HepG2 (cell line): ENCODE results near the gene KIAA0232. TPM values are rescaled to one million over a fixed set of nuclear protein-coding genes. Genes with fewer than 3 reads are reported as not detected.

Experiments
- ATRX ChIP-seq: sonication (generic); formaldehyde crosslinking; IDR thresholded peaks from 2 replicates; pipeline ENCODE4 v1.4.0; 2020; ENCODE audit warnings: missing genetic modification reagents, borderline replicate concordance
- CC2D1A ChIP-seq: sonication (generic); formaldehyde crosslinking; IDR thresholded peaks from 2 replicates; pipeline ENCODE4 v1.8.1; 2023; ENCODE audit warnings: mild to moderate bottlenecking, missing genetic modification reagents
- FOXA3 ChIP-seq: IDR thresholded peaks from 2 replicates; pipeline ENCODE4 v1.6.1; 2016; ENCODE audit warnings: missing genetic modification reagents, missing compliant biosample characterization
- JUN ChIP-seq: sonication (generic); formaldehyde crosslinking; IDR thresholded peaks from 2 replicates; pipeline ENCODE4 v1.4.0; 2020; ENCODE audit warnings: mild to moderate bottlenecking, missing genetic modification reagents
- NCOR1 ChIP-seq: fragments of 200-600 bp; sonication (generic); IDR thresholded peaks from 2 replicates; pipeline ENCODE4 v1.7.0; 2017; ENCODE audit warnings: antibody characterized with exemption, low read length, borderline replicate concordance
- ZNF460 ChIP-seq: sonication (generic); formaldehyde crosslinking; IDR thresholded peaks from 2 replicates; pipeline ENCODE4 v1.5.1; 2020; ENCODE audit warnings: missing genetic modification reagents, mild to moderate bottlenecking, borderline replicate concordance
- ZNF747 ChIP-seq: sonication (generic); formaldehyde crosslinking; IDR thresholded peaks from 2 replicates; pipeline ENCODE4 v1.8.1; 2023; ENCODE audit warnings: missing genetic modification reagents, mild to moderate bottlenecking, borderline replicate concordance
- polyA plus RNA-seq, 8 experiments: library from polyadenylated mRNA; depleted of rRNA in 3 of 8; stranded (reverse) in 7 of 8; unstranded in 1 of 8; fragments of >200 nt; fragmentation: Illumina TruSeq in 4 of 8; extraction: Trizol in 4 of 8; gene quantifications; 2 replicates each; pipeline versions ENCODE4 v1.2.1 to v1.2.3, GENCODE V29; 2011 to 2016; ENCODE audit warnings: low read depth in 4 of 8, missing spikeins in 1 of 8, mixed read lengths in 1 of 8; ENCODE audit not compliant: insufficient read depth in 1 of 8
- total RNA-seq, 5 experiments: library from RNA; depleted of rRNA; stranded (reverse); fragments of >200 nt; fragmentation: Illumina TruSeq; extraction: Trizol; gene quantifications; 2 replicates each; pipeline ENCODE4 v1.2.3, GENCODE V29; 2016; ENCODE audit warnings: low read depth in 1 of 5
- TF ChIP-seq, protein P1 (sequence below): sonication (generic); formaldehyde crosslinking; IDR thresholded peaks from 2 replicates; pipeline ENCODE4 v1.4.0; 2020; ENCODE audit warnings: mild to moderate bottlenecking, missing genetic modification reagents
- TF ChIP-seq, protein P2 (sequence below): sonication (generic); formaldehyde crosslinking; conservative IDR thresholded peaks from 2 replicates; pipeline ENCODE4 v1.8.1; 2023; ENCODE audit warnings: missing genetic modification reagents
- TF ChIP-seq, protein P3 (sequence below): sonication (generic); formaldehyde crosslinking; conservative IDR thresholded peaks from 2 replicates; pipeline ENCODE4 v1.4.0; 2020; ENCODE audit warnings: missing genetic modification reagents
- TF ChIP-seq, protein P4 (sequence below): sonication (generic); formaldehyde crosslinking; IDR thresholded peaks from 2 replicates; pipeline ENCODE4 v1.8.0; 2022; ENCODE audit warnings: mild to moderate bottlenecking, missing genetic modification reagents, moderate library complexity
- TF ChIP-seq, protein P5 (sequence below): sonication (generic); formaldehyde crosslinking; IDR thresholded peaks from 2 replicates; pipeline ENCODE4 v1.5.0; 2020; ENCODE audit warnings: mild to moderate bottlenecking, missing genetic modification reagents
- TF ChIP-seq, protein P6 (sequence below): sonication (generic); formaldehyde crosslinking; IDR thresholded peaks from 2 replicates; pipeline ENCODE4 v1.8.1; 2023; ENCODE audit warnings: missing genetic modification reagents, mild to moderate bottlenecking, borderline replicate concordance

KIAA0232 gene
- total and polyA plus RNA-seq, 2 of the 13 experiments (the other 11 are each of a cell fraction or from before 2014, with no cell fraction given) = 7.8 to 17.1 TPM

DNA sequence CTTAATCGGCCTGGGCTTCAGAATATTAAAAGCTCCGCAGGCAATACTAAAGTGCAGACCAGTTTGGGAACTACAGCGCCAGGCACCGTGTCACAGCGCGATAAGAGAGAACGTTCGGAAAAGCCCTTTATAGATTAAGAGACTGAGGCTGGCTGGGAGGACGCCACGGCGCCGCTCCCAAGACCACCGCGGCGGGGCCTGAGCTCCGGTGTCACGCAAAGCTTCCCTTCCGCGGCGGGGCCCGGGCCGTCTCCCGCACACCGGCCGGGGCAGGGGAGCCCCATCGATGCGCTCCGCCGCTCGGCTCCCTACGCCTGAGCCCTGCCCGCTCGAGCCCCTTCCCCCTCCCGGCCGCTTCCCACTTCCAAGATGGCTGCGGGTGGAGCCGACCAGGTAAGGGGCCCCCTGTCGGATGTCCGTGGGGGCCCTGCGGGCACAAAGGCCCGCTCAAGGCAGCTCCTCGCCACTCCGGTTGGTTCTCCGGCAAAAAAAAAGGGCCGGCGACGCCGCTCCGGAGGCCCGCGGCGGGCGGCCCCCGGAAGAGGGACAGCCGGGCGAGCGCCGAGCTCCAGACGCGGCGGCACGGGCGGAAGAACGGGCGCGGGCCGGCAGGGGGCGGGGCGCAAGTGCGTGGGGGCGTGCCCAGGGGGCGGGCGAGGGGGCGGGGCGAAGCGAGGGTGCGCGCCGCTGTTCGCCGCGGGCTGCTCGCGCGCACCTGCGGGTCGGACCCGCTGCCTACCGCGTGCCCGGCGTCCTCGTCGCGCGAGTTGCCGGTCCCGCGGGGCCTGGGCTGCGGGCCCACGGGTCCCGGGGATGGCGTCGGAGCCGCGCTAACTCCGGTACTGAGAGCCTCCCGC, 126.8 kb downstream of the KIAA0232 start, which contains the start of gene TBC1D14 (continued):
- TF ChIP-seq, protein P1, sequence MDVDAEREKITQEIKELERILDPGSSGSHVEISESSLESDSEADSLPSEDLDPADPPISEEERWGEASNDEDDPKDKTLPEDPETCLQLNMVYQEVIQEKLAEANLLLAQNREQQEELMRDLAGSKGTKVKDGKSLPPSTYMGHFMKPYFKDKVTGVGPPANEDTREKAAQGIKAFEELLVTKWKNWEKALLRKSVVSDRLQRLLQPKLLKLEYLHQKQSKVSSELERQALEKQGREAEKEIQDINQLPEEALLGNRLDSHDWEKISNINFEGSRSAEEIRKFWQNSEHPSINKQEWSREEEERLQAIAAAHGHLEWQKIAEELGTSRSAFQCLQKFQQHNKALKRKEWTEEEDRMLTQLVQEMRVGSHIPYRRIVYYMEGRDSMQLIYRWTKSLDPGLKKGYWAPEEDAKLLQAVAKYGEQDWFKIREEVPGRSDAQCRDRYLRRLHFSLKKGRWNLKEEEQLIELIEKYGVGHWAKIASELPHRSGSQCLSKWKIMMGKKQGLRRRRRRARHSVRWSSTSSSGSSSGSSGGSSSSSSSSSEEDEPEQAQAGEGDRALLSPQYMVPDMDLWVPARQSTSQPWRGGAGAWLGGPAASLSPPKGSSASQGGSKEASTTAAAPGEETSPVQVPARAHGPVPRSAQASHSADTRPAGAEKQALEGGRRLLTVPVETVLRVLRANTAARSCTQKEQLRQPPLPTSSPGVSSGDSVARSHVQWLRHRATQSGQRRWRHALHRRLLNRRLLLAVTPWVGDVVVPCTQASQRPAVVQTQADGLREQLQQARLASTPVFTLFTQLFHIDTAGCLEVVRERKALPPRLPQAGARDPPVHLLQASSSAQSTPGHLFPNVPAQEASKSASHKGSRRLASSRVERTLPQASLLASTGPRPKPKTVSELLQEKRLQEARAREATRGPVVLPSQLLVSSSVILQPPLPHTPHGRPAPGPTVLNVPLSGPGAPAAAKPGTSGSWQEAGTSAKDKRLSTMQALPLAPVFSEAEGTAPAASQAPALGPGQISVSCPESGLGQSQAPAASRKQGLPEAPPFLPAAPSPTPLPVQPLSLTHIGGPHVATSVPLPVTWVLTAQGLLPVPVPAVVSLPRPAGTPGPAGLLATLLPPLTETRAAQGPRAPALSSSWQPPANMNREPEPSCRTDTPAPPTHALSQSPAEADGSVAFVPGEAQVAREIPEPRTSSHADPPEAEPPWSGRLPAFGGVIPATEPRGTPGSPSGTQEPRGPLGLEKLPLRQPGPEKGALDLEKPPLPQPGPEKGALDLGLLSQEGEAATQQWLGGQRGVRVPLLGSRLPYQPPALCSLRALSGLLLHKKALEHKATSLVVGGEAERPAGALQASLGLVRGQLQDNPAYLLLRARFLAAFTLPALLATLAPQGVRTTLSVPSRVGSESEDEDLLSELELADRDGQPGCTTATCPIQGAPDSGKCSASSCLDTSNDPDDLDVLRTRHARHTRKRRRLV = no peak
- no peak for TF ChIP-seq ATRX (CRISPR knock-in tag)
- TF ChIP-seq, protein P2, sequence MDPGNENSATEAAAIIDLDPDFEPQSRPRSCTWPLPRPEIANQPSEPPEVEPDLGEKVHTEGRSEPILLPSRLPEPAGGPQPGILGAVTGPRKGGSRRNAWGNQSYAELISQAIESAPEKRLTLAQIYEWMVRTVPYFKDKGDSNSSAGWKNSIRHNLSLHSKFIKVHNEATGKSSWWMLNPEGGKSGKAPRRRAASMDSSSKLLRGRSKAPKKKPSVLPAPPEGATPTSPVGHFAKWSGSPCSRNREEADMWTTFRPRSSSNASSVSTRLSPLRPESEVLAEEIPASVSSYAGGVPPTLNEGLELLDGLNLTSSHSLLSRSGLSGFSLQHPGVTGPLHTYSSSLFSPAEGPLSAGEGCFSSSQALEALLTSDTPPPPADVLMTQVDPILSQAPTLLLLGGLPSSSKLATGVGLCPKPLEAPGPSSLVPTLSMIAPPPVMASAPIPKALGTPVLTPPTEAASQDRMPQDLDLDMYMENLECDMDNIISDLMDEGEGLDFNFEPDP (CRISPR knock-in tag) = no peak
- TF ChIP-seq JUN (CRISPR knock-in tag) = no peak
- TF ChIP-seq, protein P3, sequence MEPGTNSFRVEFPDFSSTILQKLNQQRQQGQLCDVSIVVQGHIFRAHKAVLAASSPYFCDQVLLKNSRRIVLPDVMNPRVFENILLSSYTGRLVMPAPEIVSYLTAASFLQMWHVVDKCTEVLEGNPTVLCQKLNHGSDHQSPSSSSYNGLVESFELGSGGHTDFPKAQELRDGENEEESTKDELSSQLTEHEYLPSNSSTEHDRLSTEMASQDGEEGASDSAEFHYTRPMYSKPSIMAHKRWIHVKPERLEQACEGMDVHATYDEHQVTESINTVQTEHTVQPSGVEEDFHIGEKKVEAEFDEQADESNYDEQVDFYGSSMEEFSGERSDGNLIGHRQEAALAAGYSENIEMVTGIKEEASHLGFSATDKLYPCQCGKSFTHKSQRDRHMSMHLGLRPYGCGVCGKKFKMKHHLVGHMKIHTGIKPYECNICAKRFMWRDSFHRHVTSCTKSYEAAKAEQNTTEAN (CRISPR knock-in tag) = 0 out of 2 replicates have a peak, but pooled peaks have one; percentile 42
- TF ChIP-seq ZNF460 (CRISPR knock-in tag) = no peak
- no peak for TF ChIP-seq FOXA3
- peak; percentile 38; the same call in 1 of the 2 replicates for TF ChIP-seq ZNF747
- TF ChIP-seq, protein P4, sequence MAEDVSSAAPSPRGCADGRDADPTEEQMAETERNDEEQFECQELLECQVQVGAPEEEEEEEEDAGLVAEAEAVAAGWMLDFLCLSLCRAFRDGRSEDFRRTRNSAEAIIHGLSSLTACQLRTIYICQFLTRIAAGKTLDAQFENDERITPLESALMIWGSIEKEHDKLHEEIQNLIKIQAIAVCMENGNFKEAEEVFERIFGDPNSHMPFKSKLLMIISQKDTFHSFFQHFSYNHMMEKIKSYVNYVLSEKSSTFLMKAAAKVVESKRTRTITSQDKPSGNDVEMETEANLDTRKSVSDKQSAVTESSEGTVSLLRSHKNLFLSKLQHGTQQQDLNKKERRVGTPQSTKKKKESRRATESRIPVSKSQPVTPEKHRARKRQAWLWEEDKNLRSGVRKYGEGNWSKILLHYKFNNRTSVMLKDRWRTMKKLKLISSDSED (CRISPR knock-in tag) = no peak
- no peak for TF ChIP-seq NCOR1
- TF ChIP-seq, protein P5, sequence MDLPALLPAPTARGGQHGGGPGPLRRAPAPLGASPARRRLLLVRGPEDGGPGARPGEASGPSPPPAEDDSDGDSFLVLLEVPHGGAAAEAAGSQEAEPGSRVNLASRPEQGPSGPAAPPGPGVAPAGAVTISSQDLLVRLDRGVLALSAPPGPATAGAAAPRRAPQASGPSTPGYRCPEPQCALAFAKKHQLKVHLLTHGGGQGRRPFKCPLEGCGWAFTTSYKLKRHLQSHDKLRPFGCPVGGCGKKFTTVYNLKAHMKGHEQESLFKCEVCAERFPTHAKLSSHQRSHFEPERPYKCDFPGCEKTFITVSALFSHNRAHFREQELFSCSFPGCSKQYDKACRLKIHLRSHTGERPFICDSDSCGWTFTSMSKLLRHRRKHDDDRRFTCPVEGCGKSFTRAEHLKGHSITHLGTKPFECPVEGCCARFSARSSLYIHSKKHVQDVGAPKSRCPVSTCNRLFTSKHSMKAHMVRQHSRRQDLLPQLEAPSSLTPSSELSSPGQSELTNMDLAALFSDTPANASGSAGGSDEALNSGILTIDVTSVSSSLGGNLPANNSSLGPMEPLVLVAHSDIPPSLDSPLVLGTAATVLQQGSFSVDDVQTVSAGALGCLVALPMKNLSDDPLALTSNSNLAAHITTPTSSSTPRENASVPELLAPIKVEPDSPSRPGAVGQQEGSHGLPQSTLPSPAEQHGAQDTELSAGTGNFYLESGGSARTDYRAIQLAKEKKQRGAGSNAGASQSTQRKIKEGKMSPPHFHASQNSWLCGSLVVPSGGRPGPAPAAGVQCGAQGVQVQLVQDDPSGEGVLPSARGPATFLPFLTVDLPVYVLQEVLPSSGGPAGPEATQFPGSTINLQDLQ = no peak
- TF ChIP-seq, protein P6, sequence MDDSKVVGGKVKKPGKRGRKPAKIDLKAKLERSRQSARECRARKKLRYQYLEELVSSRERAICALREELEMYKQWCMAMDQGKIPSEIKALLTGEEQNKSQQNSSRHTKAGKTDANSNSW (CRISPR knock-in tag) = no peak
- no peak for TF ChIP-seq CC2D1A (CRISPR knock-in tag)
